Measurements from ENCODE around the gene PTPRT.

- TF ChIP-seq CTCF (IDR thresholded peaks at IDR 0.05; ENCODE audit: borderline replicate concordance, extremely low read depth, low read length, poor library complexity, severe bottlenecking) (no peak), EZH2 (IDR thresholded peaks at IDR 0.05; ENCODE audit: borderline replicate concordance, low read depth, low read length, severe bottlenecking) (no peak)
Measured at GRCh38 chr20:42429761-42430458, 759.8 kb downstream of the PTPRT start.
